GOT3 (cell line): Measurements from ENCODE around the gene GMDS.

Experiments
- DNase-seq: peaks from one replicate; lab custom pipeline; 2025; ENCODE audit warnings: mixed read lengths; lab: John Stamatoyannopoulos, UW

Gene GMDS

GRCh38 chr6:1800845-1801244 lies 444.6 kb downstream of the GMDS start:
- DNase-seq, result no peak

GRCh38 chr6:1798965-1799325 lies 446.5 kb downstream of the GMDS start:
- DNase-seq, result no peak

- DNase-seq, result no peak
These were observed 447.0 kb downstream of the GMDS start for GRCh38 chr6:1798303-1798964.

- DNase-seq, result no peak
These were observed 447.6 kb downstream of the GMDS start for GRCh38 chr6:1797801-1798200.

GRCh38 chr6:1796706-1797529 lies 448.5 kb downstream of the GMDS start:
- DNase-seq, result no peak

GRCh38 chr6:1795910-1796309 lies 449.5 kb downstream of the GMDS start:
- no peak for DNase-seq

- DNase-seq, result no peak
These were observed 452.4 kb downstream of the GMDS start for GRCh38 chr6:1792989-1793388.

- no peak for DNase-seq
These were observed 454.7 kb downstream of the GMDS start for GRCh38 chr6:1790684-1791083.

GRCh38 chr6:1789092-1789491 lies 456.3 kb downstream of the GMDS start:
- DNase-seq, result no peak

GRCh38 chr6:1787894-1788293 lies 457.5 kb downstream of the GMDS start:
- DNase-seq, result no peak

GRCh38 chr6:1786455-1787453 lies 458.7 kb downstream of the GMDS start:
- DNase-seq, result no peak

- no peak for DNase-seq
These were observed 461.0 kb downstream of the GMDS start for GRCh38 chr6:1784422-1784884.

GRCh38 chr6:1781817-1782184 lies 463.6 kb downstream of the GMDS start:
- no peak for DNase-seq

GRCh38 chr6:1781152-1781816 lies 464.1 kb downstream of the GMDS start:
- DNase-seq, result no peak

GRCh38 chr6:1780251-1780867 lies 465.0 kb downstream of the GMDS start:
- no peak for DNase-seq

GRCh38 chr6:1778686-1779235 lies 466.6 kb downstream of the GMDS start:
- no peak for DNase-seq

- DNase-seq, result no peak
These were observed 467.3 kb downstream of the GMDS start for GRCh38 chr6:1777921-1778685.

GRCh38 chr6:1775441-1775840 lies 470.0 kb downstream of the GMDS start:
- no peak for DNase-seq

GRCh38 chr6:1774226-1774915 lies 471.0 kb downstream of the GMDS start:
- DNase-seq, result no peak

- no peak for DNase-seq
These were observed 471.7 kb downstream of the GMDS start for GRCh38 chr6:1773700-1774099.
